K562 (cell line): ENCODE data around the gene SOBP. TPM values are rescaled to one million over a fixed set of nuclear protein-coding genes. Genes with fewer than 3 reads are reported as not detected.

Source experiments
- EP300 ChIP-seq: IDR thresholded peaks from 2 replicates; pipeline ENCODE4 v1.6.1; 2012; ENCODE audit warnings: low read length, improper control_type of control experiment
- FOSL1 ChIP-seq: fragments of 200-800 bp; sonication (Bioruptor generic); conservative IDR thresholded peaks from 2 replicates; pipeline ENCODE4 v1.6.1; 2016; ENCODE audit warnings: missing genetic modification characterization, missing compliant biosample characterization
- KAT8 ChIP-seq: fragments of 450-650 bp; IDR thresholded peaks from 2 replicates; pipeline ENCODE4 v1.6.1; 2016; ENCODE audit warnings: low read depth, mild to moderate bottlenecking
- MGA ChIP-seq: fragments of 450-650 bp; IDR thresholded peaks from 2 replicates; pipeline ENCODE4 v1.6.1; 2016; ENCODE audit warnings: mild to moderate bottlenecking, moderate library complexity
- NR2C2 ChIP-seq, 2 experiments: fragments of 200-800 bp in 1 of 2; sonication (Bioruptor generic) in 1 of 2; sonication (generic) in 1 of 2; formaldehyde crosslinking in 1 of 2; IDR thresholded peaks; 2 replicates each; pipeline versions ENCODE4 v1.6.1 to v1.8.0; 2016 to 2022; ENCODE audit warnings: mild to moderate bottlenecking in 1 of 2, missing compliant biosample characterization in 1 of 2, missing genetic modification characterization in 1 of 2, missing genetic modification reagents in 1 of 2
- NUFIP1 ChIP-seq: fragments of 450-650 bp; IDR thresholded peaks from 2 replicates; pipeline ENCODE4 v1.6.1; 2018; ENCODE audit not compliant: partially characterized antibody
- STAT5B ChIP-seq: fragments of 250-450 bp; sonication (Bioruptor Pico); IDR thresholded peaks from 2 replicates; pipeline ENCODE4 v1.8.0; 2021; ENCODE audit warnings: mild to moderate bottlenecking, inconsistent platforms
- ZNF133 ChIP-seq: fragments of 250-450 bp; sonication (Bioruptor Pico); IDR thresholded peaks from 2 replicates; pipeline ENCODE4 v1.4.0; 2020; ENCODE audit warnings: mild to moderate bottlenecking
- polyA plus RNA-seq, 8 experiments: library from polyadenylated mRNA; depleted of rRNA in 4 of 8; stranded (reverse) in 5 of 8; unstranded in 3 of 8; fragments of >200 nt; fragmentation: Nextera tagmentation in 2 of 8; fragmentation: Illumina TruSeq in 1 of 8; extraction: Ambion mirVana in 2 of 8; extraction: Trizol in 1 of 8; gene quantifications; 2 replicates each; pipeline versions ENCODE4 v1.2.1 to v1.2.3, GENCODE V29; 2011 to 2014; ENCODE audit warnings: inconsistent platforms in 1 of 8, missing spikeins in 1 of 8
- total RNA-seq, 7 experiments: library from RNA; depleted of rRNA in 6 of 7; stranded (reverse); fragments of >200 nt in 6 of 7; fragmentation: Illumina TruSeq in 2 of 7; extraction: Trizol in 2 of 7; gene quantifications; 2 replicates each; pipeline versions ENCODE4 v1.2.1 to v1.2.3, GENCODE V29; 2011 to 2021; ENCODE audit warnings: low replicate concordance in 1 of 7
- TF ChIP-seq, protein P1 (sequence below): fragments of 250-450 bp; sonication (Bioruptor Pico); IDR thresholded peaks from 2 replicates; pipeline ENCODE4 v1.4.0; 2020; ENCODE audit warnings: mild to moderate bottlenecking, moderate library complexity, borderline replicate concordance
- TF ChIP-seq, protein P2 (sequence below): fragments of 250-450 bp; sonication (Bioruptor Pico); IDR thresholded peaks from 2 replicates; pipeline ENCODE4 v1.8.0; 2021; ENCODE audit warnings: moderate library complexity, mild to moderate bottlenecking, inconsistent platforms

Gene SOBP
- total and polyA plus RNA-seq, 9 of the 15 experiments (the other 6 are each of a cell fraction or from before 2014, with no cell fraction given), result 0.16 TPM; not detected in 8

DNA sequence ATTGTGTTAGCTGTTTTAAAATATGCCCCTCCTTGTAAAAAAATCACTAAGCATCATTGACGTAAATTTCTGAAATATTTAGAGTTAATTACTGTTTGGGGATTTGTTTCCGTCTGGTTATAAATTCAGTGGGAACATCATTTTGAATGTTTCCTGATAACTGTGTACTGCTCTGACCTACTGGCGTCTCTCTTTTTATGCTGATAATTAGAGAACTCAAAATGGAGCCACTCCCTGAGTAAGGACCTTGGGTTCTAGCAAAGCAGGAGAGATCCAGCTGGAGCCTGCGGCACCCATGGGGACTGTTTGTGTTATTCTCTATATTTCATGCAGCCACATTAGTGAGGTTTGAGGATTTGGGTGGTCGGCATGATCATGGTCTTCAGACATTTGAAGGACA is 124.9 kb downstream of the SOBP start (continued):
- no peak for TF ChIP-seq MGA
- TF ChIP-seq STAT5B (CRISPR knock-in tag), result no peak
- no peak for TF ChIP-seq NUFIP1
- no peak for TF ChIP-seq FOSL1 (tag)
- TF ChIP-seq KAT8, result no peak
- TF ChIP-seq EP300, result no peak
- TF ChIP-seq, protein P1, sequence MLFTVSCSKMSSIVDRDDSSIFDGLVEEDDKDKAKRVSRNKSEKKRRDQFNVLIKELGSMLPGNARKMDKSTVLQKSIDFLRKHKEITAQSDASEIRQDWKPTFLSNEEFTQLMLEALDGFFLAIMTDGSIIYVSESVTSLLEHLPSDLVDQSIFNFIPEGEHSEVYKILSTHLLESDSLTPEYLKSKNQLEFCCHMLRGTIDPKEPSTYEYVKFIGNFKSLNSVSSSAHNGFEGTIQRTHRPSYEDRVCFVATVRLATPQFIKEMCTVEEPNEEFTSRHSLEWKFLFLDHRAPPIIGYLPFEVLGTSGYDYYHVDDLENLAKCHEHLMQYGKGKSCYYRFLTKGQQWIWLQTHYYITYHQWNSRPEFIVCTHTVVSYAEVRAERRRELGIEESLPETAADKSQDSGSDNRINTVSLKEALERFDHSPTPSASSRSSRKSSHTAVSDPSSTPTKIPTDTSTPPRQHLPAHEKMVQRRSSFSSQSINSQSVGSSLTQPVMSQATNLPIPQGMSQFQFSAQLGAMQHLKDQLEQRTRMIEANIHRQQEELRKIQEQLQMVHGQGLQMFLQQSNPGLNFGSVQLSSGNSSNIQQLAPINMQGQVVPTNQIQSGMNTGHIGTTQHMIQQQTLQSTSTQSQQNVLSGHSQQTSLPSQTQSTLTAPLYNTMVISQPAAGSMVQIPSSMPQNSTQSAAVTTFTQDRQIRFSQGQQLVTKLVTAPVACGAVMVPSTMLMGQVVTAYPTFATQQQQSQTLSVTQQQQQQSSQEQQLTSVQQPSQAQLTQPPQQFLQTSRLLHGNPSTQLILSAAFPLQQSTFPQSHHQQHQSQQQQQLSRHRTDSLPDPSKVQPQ (CRISPR knock-in tag), result no peak
- TF ChIP-seq ZNF133, result no peak
- no peak for TF ChIP-seq NR2C2 (CRISPR knock-in tag; IDR thresholded peaks at IDR 0.05)
- TF ChIP-seq NR2C2 (tag; IDR thresholded peaks at IDR 0.05), result no peak
- TF ChIP-seq, protein P2, sequence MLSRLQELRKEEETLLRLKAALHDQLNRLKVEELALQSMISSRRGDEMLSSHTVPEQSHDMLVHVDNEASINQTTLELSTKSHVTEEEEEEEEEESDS, result no peak
- TF ChIP-seq, all 486 proteins: peak for 0
